Loucy (cell line): ENCODE data around the gene WNT2B.

Experiments used
- H2AFZ ChIP-seq: fragments of 200-600 bp; sonication (generic); 2 replicates; pipeline ENCODE4 v1.6.0; 2016; ENCODE audit warnings: antibody characterized with exemption, mild to moderate bottlenecking, low read length, moderate library complexity
- H3F3A ChIP-seq: fragments of 200-600 bp; 2 replicates; pipeline ENCODE4 v1.6.0; 2016; ENCODE audit warnings: antibody characterized with exemption, low read depth, mild to moderate bottlenecking
- H3K27me3 ChIP-seq: fragments of 200-600 bp; sonication (generic); 2 replicates; pipeline ENCODE4 v1.6.1; 2014; ENCODE audit warnings: low read length, mild to moderate bottlenecking; ENCODE audit not compliant: insufficient read depth, poor library complexity, severe bottlenecking
- H3K36me3 ChIP-seq: fragments of 200-600 bp; sonication (generic); 2 replicates; pipeline ENCODE4 v1.6.1; 2016; ENCODE audit warnings: low read length; ENCODE audit not compliant: insufficient read depth
- H3K4me1 ChIP-seq: fragments of 200-600 bp; sonication (generic); 2 replicates; pipeline ENCODE4 v1.5.1; 2014; ENCODE audit warnings: low read length, mild to moderate bottlenecking; ENCODE audit not compliant: insufficient read depth, poor library complexity, severe bottlenecking
- H3K4me2 ChIP-seq: fragments of 200-600 bp; sonication (generic); 2 replicates; pipeline ENCODE4 v1.6.0; 2014; ENCODE audit warnings: antibody characterized with exemption, low read length, low read depth, mild to moderate bottlenecking; ENCODE audit not compliant: poor library complexity, severe bottlenecking
- H3K4me3 ChIP-seq: fragments of 200-600 bp; sonication (generic); 2 replicates; pipeline ENCODE4 v1.5.1; 2014; ENCODE audit warnings: low read length, mild to moderate bottlenecking, mixed read lengths; ENCODE audit not compliant: poor library complexity, severe bottlenecking
- H3K79me2 ChIP-seq: fragments of 200-600 bp; sonication (generic); 2 replicates; pipeline ENCODE4 v1.6.1; 2014; ENCODE audit warnings: low read length; ENCODE audit not compliant: insufficient read depth
- H3K9ac ChIP-seq: fragments of 200-600 bp; sonication (generic); 2 replicates; pipeline ENCODE4 v1.6.0; 2014; ENCODE audit warnings: mild to moderate bottlenecking, low read depth, low read length, moderate library complexity; ENCODE audit not compliant: poor library complexity, severe bottlenecking
- H3K9me2 ChIP-seq: fragments of 200-600 bp; sonication (generic); replicated peaks from 2 replicates; pipeline ENCODE4 v1.6.1; 2016; ENCODE audit warnings: low read depth, low read length, mixed read lengths
- H3K9me3 ChIP-seq: fragments of 200-600 bp; sonication (generic); 2 replicates; pipeline ENCODE4 v1.6.1; 2014; ENCODE audit warnings: mild to moderate bottlenecking, antibody characterized with exemption, low read length, low read depth; ENCODE audit not compliant: insufficient read depth
- H4K20me1 ChIP-seq: fragments of 200-600 bp; sonication (generic); 2 replicates; pipeline ENCODE4 v1.6.0; 2014; ENCODE audit warnings: antibody characterized with exemption, low read length, mild to moderate bottlenecking; ENCODE audit not compliant: insufficient read depth, poor library complexity, severe bottlenecking
- EZH2phosphoT487 ChIP-seq: fragments of 200-600 bp; IDR thresholded peaks from 2 replicates; pipeline ENCODE4 v1.6.1; 2018; ENCODE audit warnings: antibody characterized with exemption, mild to moderate bottlenecking, moderate library complexity, borderline replicate concordance
- TF ChIP-seq, protein P1 (sequence below): fragments of 200-600 bp; sonication (generic); conservative IDR thresholded peaks from 2 replicates; pipeline ENCODE4 v1.5.1; 2014; ENCODE audit warnings: mild to moderate bottlenecking, antibody characterized with exemption, low read length

WNT2B gene

DNA sequence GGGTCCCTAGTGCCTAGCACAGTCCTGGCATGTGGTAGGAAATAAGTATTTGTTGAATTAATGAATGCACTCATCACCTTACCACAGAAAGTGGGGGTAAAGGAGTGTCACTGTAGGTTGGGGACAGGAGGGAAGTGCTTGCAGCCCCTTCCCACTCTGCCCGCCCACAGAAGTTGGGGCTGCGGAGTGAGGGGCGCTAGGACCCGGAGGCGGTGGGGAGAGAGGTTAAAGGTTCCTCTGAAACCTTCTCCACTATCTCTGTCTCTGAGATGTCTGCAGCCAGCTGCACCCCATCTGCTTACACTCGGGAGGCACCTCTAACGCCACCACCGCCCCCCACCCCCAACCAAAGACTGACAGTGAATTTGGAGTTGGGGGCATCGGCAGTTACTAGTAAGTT lies 1.4 kb upstream of the WNT2B start:
- Histone ChIP-seq H3K27me3 (peaks cover 4% of the 10 kb centered on the region), H3K4me3 (no peak overlapping the region), H2AFZ (no peak overlapping the region), H3K4me1 (peaks cover 4% of the 10 kb centered on the region), H3K36me3 (no peaks in the 10 kb centered on the region), H3K4me2 (no peak overlapping the region), H4K20me1 (no peaks in the 10 kb centered on the region), H3K9ac (no peak overlapping the region), H3K9me2 (no peaks in the 10 kb centered on the region), H3K79me2 (no peaks in the 10 kb centered on the region), H3F3A (no peaks in the 10 kb centered on the region), H3K9me3 (no peaks in the 10 kb centered on the region)
- TF ChIP-seq EZH2phosphoT487, result no peak
- TF ChIP-seq, protein P1, sequence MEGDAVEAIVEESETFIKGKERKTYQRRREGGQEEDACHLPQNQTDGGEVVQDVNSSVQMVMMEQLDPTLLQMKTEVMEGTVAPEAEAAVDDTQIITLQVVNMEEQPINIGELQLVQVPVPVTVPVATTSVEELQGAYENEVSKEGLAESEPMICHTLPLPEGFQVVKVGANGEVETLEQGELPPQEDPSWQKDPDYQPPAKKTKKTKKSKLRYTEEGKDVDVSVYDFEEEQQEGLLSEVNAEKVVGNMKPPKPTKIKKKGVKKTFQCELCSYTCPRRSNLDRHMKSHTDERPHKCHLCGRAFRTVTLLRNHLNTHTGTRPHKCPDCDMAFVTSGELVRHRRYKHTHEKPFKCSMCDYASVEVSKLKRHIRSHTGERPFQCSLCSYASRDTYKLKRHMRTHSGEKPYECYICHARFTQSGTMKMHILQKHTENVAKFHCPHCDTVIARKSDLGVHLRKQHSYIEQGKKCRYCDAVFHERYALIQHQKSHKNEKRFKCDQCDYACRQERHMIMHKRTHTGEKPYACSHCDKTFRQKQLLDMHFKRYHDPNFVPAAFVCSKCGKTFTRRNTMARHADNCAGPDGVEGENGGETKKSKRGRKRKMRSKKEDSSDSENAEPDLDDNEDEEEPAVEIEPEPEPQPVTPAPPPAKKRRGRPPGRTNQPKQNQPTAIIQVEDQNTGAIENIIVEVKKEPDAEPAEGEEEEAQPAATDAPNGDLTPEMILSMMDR, result no peak

DNA sequence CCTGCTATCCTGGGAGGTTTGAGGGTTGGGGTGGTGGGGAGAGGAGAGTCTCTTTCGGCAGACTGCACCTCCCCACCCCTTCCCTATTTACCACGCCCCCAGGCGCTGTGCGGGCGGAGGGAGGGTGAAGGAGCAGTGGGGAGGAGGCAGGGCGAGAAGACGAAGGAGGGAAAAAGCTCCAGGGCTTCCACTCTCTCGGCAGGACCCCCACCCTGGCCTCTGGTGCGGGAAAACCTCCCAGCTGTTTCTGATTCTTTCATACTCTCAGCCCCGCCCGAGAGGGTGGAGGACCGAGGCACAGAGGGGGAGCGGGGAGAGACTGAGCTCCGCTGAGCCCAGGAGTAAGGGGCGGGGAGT lies 866 bp upstream of the WNT2B start:
- H3K27me3 ChIP-seq, result peaks cover 4% of the 10 kb centered on the region
- H2AFZ ChIP-seq, result no peak overlapping the region
- no peaks in the 10 kb centered on the region for H4K20me1 ChIP-seq
- no peaks in the 10 kb centered on the region for H3K36me3 ChIP-seq
- no peak overlapping the region for H3K9ac ChIP-seq
- no peaks in the 10 kb centered on the region for H3F3A ChIP-seq
- no peak overlapping the region for H3K4me3 ChIP-seq
- H3K9me2 ChIP-seq, result no peaks in the 10 kb centered on the region
- H3K79me2 ChIP-seq, result no peaks in the 10 kb centered on the region
- H3K4me2 ChIP-seq, result no peak overlapping the region
- H3K4me1 ChIP-seq, result peaks cover 8% of the 10 kb centered on the region
- TF ChIP-seq EZH2phosphoT487, result no peak
- TF ChIP-seq, protein P1, result no peak
- no peaks in the 10 kb centered on the region for H3K9me3 ChIP-seq

DNA sequence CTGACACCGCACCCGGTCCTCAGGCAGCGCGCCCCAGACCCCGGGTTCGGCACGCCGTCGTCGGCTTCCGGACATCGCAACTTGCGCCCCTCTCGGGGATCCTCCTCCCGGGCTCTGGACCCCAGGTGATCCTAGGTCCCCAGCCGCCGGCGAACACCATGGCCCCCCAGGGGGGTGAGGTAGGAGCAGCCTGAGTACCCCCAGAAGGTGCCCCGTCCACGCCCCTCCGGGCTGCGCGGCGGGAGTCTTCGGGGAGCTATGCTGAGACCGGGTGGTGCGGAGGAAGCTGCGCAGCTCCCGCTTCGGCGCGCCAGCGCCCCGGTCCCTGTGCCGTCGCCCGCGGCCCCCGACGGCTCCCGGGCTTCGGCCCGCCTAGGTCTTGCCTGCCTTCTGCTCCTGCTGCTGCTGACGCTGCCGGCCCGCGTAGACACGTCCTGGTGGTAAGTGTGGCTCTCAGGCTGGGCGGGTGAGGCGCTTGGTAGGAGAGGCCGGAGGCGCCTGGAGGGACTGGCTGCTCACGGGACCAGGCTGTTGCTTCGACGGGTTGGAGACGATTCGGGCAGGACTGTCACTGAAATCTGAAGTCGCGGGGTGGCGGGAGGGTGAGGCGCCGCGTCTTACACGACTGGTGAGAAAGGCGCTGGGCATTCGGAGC lies 367 bp downstream of the WNT2B start:
- H3K79me2 ChIP-seq, result no peaks in the 10 kb centered on the region
- no peak overlapping the region for H3K4me3 ChIP-seq
- no peaks in the 10 kb centered on the region for H3K36me3 ChIP-seq
- H3F3A ChIP-seq, result no peaks in the 10 kb centered on the region
- no peaks in the 10 kb centered on the region for H3K9me2 ChIP-seq
- no peaks in the 10 kb centered on the region for H4K20me1 ChIP-seq
- TF ChIP-seq EZH2phosphoT487, result no peak
- TF ChIP-seq, protein P1, result no peak
- no peaks in the 10 kb centered on the region for H3K9me3 ChIP-seq
- H2AFZ ChIP-seq, result no peak overlapping the region
- peaks cover 18% of the 10 kb centered on the region for H3K4me1 ChIP-seq
- no peak overlapping the region for H3K4me2 ChIP-seq
- H3K9ac ChIP-seq, result no peak overlapping the region
- H3K27me3 ChIP-seq, result no peaks in the 10 kb centered on the region
